Measurements from ENCODE around the gene PDLIM1.

The PDLIM1 gene

GRCh38 chr10:95187617-95188016, 103.2 kb downstream of the PDLIM1 start:
- H3K9ac ChIP-seq (ENCODE audit: insufficient read length), result no peak overlapping the region
- H3K36me3 ChIP-seq (ENCODE audit: insufficient read depth, low read length), result no peaks in the 10 kb centered on the region
- H3K4me3 ChIP-seq, result no peak overlapping the region
- no peak overlapping the region for H3K27ac ChIP-seq
- no peak for DNase-seq (ENCODE audit: low read depth, low spot score)
- H3K9me3 ChIP-seq (ENCODE audit: low read depth, low read length), result no peaks in the 10 kb centered on the region
- TF ChIP-seq EZH2 (IDR thresholded peaks at IDR 0.05) (no peak), FOXP2 (optimal IDR thresholded peaks at IDR 0.05; ENCODE audit: control extremely low read depth, extremely low read length, insufficient read depth) (no peak), POLR2AphosphoS5 (IDR thresholded peaks at IDR 0.05; ENCODE audit: borderline replicate concordance, low read depth, low read length) (no peak)
